Endothelial cell of umbilical vein (primary cell): ENCODE results near the gene KCTD17. TPM values are rescaled to one million over a fixed set of nuclear protein-coding genes. Genes with fewer than 3 reads are reported as not detected.

Experiments used
- BruUV-seq: library from RNA; stranded (reverse); fragments of 400-500 nt; replicated peaks from 2 replicates; lab custom pipeline; 2021; lab: Mats Ljungman, UMichigan
- CTCF ChIA-PET: fragments of 300-600, 350-600 bp; sonication (Branson Sonifier 250); formaldehyde crosslinking; loops from one replicate; lab custom pipeline; 2021; ENCODE audit warnings: antibody characterized with exemption, inconsistent platforms; lab: Charles Lee
- POLR2A ChIA-PET: fragments of 300-600, 350-600 bp; sonication (Branson Sonifier 250); formaldehyde crosslinking; loops from one replicate; lab custom pipeline; 2021; ENCODE audit warnings: antibody characterized with exemption, inconsistent platforms; lab: Charles Lee
- DNase-seq: peaks from one replicate; pipeline ENCODE4 v3.0.0-alpha.2; 2011; ENCODE audit warnings: low read depth, low spot score
- FAIRE-seq: peaks from 2 replicates; lab custom pipeline; 2011; peaks lifted over from hg19 to GRCh38; lab: Jason Lieb, UNC
- H2AFZ ChIP-seq: 2 replicates; pipeline ENCODE4 v1.6.0; 2012; ENCODE audit warnings: low read depth, low read length, control low read depth, inconsistent platforms
- H3K27ac ChIP-seq: 2 replicates; pipeline ENCODE4 v1.5.1; 2011; ENCODE audit warnings: low read depth, mild to moderate bottlenecking, control low read depth, low read length, moderate library complexity; ENCODE audit not compliant: insufficient read depth
- H3K27me3 ChIP-seq, 2 experiments: 2 replicates each; pipeline versions ENCODE4 v1.6.0 to v1.6.1; 2011; ENCODE audit warnings: low read length in 2 of 2, mixed read lengths in 1 of 2; ENCODE audit not compliant: control insufficient read depth in 2 of 2, insufficient read depth in 2 of 2
- H3K36me3 ChIP-seq, 2 experiments: 2 replicates in 1 of 2; 3 replicates in 1 of 2; pipeline ENCODE4 v1.5.1; 2011; ENCODE audit warnings: low read length in 2 of 2, mild to moderate bottlenecking in 1 of 2, moderate library complexity in 1 of 2; ENCODE audit not compliant: control insufficient read depth in 2 of 2, insufficient read depth in 2 of 2; ENCODE audit errors: extremely low read depth in 1 of 2
- H3K4me1 ChIP-seq: 3 replicates; pipeline ENCODE4 v1.5.1; 2011; ENCODE audit warnings: mild to moderate bottlenecking, low read length; ENCODE audit not compliant: control insufficient read depth, insufficient read depth; ENCODE audit errors: extremely low read depth
- H3K4me2 ChIP-seq: 2 replicates; pipeline ENCODE4 v1.6.1; 2011; ENCODE audit warnings: low read length, control low read depth, mixed read lengths; ENCODE audit not compliant: insufficient read depth
- H3K4me3 ChIP-seq, 3 experiments: fragments of 200-600 bp in 1 of 3; sonication (generic), shearing (Covaris generic) in 1 of 3; replicated peaks in 1 of 3; 2 replicates each; pipeline ENCODE4 v1.5.1; 2011 to 2016; ENCODE audit warnings: control low read depth in 3 of 3, low read length in 3 of 3, mild to moderate bottlenecking in 2 of 3, inconsistent platforms in 1 of 3, low read depth in 1 of 3, moderate library complexity in 1 of 3; ENCODE audit not compliant: insufficient read depth in 1 of 3
- H3K79me2 ChIP-seq: 2 replicates; pipeline ENCODE4 v1.6.0; 2012; ENCODE audit warnings: low read length, inconsistent platforms; ENCODE audit not compliant: control insufficient read depth, insufficient read depth
- H3K9ac ChIP-seq: replicated peaks from 2 replicates; pipeline ENCODE3; 2011; ENCODE audit warnings: low read length, control low read depth; ENCODE audit not compliant: insufficient read depth; ENCODE audit errors: extremely low read depth
- H3K9me1 ChIP-seq: replicated peaks from 3 replicates; pipeline ENCODE4 v1.6.0; 2011; ENCODE audit warnings: mild to moderate bottlenecking, low read length; ENCODE audit not compliant: control insufficient read depth, insufficient read depth; ENCODE audit errors: extremely low read depth
- H3K9me3 ChIP-seq: replicated peaks from 2 replicates; pipeline ENCODE4 v1.5.1; 2012; ENCODE audit warnings: low read length, inconsistent platforms; ENCODE audit not compliant: control insufficient read depth, insufficient read depth
- H4K20me1 ChIP-seq: replicated peaks from 2 replicates; pipeline ENCODE3; 2011; ENCODE audit warnings: mild to moderate bottlenecking, low read length; ENCODE audit not compliant: control insufficient read depth, insufficient read depth; ENCODE audit errors: extremely low read depth
- EZH2 ChIP-seq: IDR thresholded peaks from 2 replicates; pipeline ENCODE4 v1.6.1; 2012; ENCODE audit warnings: borderline replicate concordance, low read depth, mild to moderate bottlenecking, moderate library complexity, low read length, inconsistent platforms; ENCODE audit not compliant: severe bottlenecking
- FOS ChIP-seq: IDR thresholded peaks from 2 replicates; pipeline ENCODE4 v1.6.1; 2011; ENCODE audit warnings: mild to moderate bottlenecking, low read length, moderate library complexity, borderline replicate concordance; ENCODE audit not compliant: insufficient read depth
- GATA2 ChIP-seq: IDR thresholded peaks from 2 replicates; pipeline ENCODE4 v1.7.0; 2011; ENCODE audit warnings: low read depth, mild to moderate bottlenecking, moderate library complexity, mixed read lengths, low read length; ENCODE audit not compliant: insufficient read length, insufficient read depth
- JUN ChIP-seq: IDR thresholded peaks from 2 replicates; pipeline ENCODE4 v1.6.1; 2011; ENCODE audit warnings: borderline replicate concordance, low read depth; ENCODE audit not compliant: insufficient read length, insufficient read depth
- MYC ChIP-seq: IDR thresholded peaks from one replicate; pipeline ENCODE4 v1.6.1; 2011; ENCODE audit warnings: mild to moderate bottlenecking, low read depth, low read length
- POLR2A ChIP-seq: IDR thresholded peaks from 2 replicates; pipeline ENCODE4 v1.6.1; 2012; ENCODE audit warnings: low read depth, mild to moderate bottlenecking, control low read depth, low read length
- POLR2AphosphoS5 ChIP-seq: IDR thresholded peaks from 2 replicates; pipeline ENCODE4 v1.6.1; 2012; ENCODE audit warnings: low read depth, mild to moderate bottlenecking, control low read depth, low read length, moderate library complexity; ENCODE audit not compliant: insufficient read depth
- dilution Hi-C: fragments of 300-500 bp; cut with MboI; formaldehyde crosslinking; loops from one replicate; pipeline ENCODE4 v1.15.0; 2019; ENCODE audit warnings: low sequenced_read_pairs; ENCODE audit not compliant: extremely low pct_ligation_motif_present
- intact Hi-C: fragments of 100-400 bp; cut with micrococcal nuclease; formaldehyde crosslinking; loops from one replicate; pipeline ENCODE4 v1.10.0; 2022
- polyA plus RNA-seq, 4 experiments: library from polyadenylated mRNA; depleted of rRNA in 3 of 4; stranded (reverse) in 3 of 4; unstranded in 1 of 4; fragments of >200 nt; gene quantifications; 2 replicates each; pipeline versions ENCODE4 v1.2.1 to v1.2.3, GENCODE V29; 2011 to 2012; ENCODE audit warnings: missing spikeins in 1 of 4
- total RNA-seq: library from RNA; stranded (reverse); gene quantifications from 2 replicates; pipeline ENCODE4 v1.2.3, GENCODE V29; 2021
- TF ChIP-seq, protein P1 (sequence below): IDR thresholded peaks from 2 replicates; pipeline ENCODE4 v1.6.1; 2011; ENCODE audit not compliant: insufficient read depth, insufficient read length
- TF ChIP-seq, protein P2 (sequence below), 2 donors: IDR thresholded peaks; 1 replicate in 1 of 2; 2 replicates in 1 of 2; pipeline ENCODE4 v1.5.1; 2011; ENCODE audit warnings: low read length in 2 of 2, mild to moderate bottlenecking in 2 of 2, moderate library complexity in 2 of 2, control low read depth in 1 of 2, inconsistent platforms in 1 of 2, low read depth in 1 of 2; ENCODE audit not compliant: insufficient read depth in 1 of 2; ENCODE audit errors: extremely low read depth in 1 of 2

The KCTD17 gene
- total and polyA plus RNA-seq, 2 donors (not counting 3 experiments of a cell fraction or from before 2014, with no cell fraction given), result 59.2 to 73.0 TPM

DNA sequence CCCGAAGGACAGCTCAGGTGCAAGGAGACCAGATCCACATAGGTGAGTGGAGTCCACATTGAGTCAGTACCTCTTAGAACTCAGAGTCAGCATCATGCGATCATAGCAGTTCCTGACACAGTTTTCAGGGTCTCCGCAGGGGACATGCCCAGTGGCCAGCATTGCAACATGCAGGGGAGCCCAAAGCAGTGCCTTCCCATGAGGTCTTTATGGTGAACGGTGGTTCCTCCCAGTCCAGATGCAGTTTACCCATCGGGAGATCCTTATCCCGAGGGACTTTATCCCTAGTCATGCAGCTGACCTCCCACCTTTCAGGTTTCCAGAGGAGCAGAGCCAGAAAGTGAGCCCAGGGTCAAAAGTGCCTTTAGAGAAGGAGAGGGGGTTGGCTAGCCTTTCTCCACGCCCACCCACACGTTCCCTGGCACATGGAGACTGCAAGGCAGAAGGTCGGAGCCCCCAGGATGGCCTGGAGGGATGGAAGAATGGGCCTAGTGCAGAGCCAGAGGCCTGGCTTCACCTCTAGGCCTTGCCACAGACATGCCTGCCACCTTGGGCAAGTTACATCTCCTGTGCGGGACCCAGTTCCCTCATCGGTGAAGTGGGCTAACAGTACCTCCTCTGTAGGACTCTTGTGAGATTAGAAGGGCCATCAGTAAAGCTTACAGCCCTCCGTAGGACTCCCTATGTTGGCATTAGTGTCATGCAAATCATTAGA, 6.4 kb downstream of the KCTD17 start:
- TF ChIP-seq GATA2 (no peak), POLR2AphosphoS5 (no peak), POLR2A (no peak), MYC (no peak), EZH2 (no peak), FOS (no peak), JUN (no peak)
- TF ChIP-seq, protein P1, sequence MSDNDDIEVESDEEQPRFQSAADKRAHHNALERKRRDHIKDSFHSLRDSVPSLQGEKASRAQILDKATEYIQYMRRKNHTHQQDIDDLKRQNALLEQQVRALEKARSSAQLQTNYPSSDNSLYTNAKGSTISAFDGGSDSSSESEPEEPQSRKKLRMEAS, result no peak
- TF ChIP-seq, protein P2, sequence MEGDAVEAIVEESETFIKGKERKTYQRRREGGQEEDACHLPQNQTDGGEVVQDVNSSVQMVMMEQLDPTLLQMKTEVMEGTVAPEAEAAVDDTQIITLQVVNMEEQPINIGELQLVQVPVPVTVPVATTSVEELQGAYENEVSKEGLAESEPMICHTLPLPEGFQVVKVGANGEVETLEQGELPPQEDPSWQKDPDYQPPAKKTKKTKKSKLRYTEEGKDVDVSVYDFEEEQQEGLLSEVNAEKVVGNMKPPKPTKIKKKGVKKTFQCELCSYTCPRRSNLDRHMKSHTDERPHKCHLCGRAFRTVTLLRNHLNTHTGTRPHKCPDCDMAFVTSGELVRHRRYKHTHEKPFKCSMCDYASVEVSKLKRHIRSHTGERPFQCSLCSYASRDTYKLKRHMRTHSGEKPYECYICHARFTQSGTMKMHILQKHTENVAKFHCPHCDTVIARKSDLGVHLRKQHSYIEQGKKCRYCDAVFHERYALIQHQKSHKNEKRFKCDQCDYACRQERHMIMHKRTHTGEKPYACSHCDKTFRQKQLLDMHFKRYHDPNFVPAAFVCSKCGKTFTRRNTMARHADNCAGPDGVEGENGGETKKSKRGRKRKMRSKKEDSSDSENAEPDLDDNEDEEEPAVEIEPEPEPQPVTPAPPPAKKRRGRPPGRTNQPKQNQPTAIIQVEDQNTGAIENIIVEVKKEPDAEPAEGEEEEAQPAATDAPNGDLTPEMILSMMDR (IDR thresholded peaks at IDR 0.05; ENCODE audit: extremely low read depth in 1 of 2, insufficient read depth in 1 of 2, low read depth in 1 of 2, low read length in 2 of 2), result no peak
- H3K9ac ChIP-seq, result no peak overlapping the region
- FAIRE-seq (no peak), DNase-seq (no peak)
- no peak overlapping the region for H2AFZ ChIP-seq
- no peak overlapping the region for H3K4me3 ChIP-seq
- H3K79me2 ChIP-seq, result no peaks in the 10 kb centered on the region
- CTCF ChIA-PET, result no interaction called here
- no peaks in the 10 kb centered on the region for H4K20me1 ChIP-seq
- no peaks in the 10 kb centered on the region for H3K9me3 ChIP-seq
- POLR2A ChIA-PET, result no interaction called here
- intact Hi-C loops, result no loop called here
- H3K4me2 ChIP-seq, result no peak overlapping the region
- peaks cover 3 to 46% of the 10 kb centered on the region in 2 experiments for H3K36me3 ChIP-seq
- BruUV-seq, result no TSS peak
- dilution Hi-C loops, result no loop called here
- no peaks in the 10 kb centered on the region for H3K9me1 ChIP-seq
- no peaks in the 10 kb centered on the region for H3K4me1 ChIP-seq
- no peaks in the 10 kb centered on the region for H3K27me3 ChIP-seq
- H3K27ac ChIP-seq, result no peak overlapping the region
